ENCODE results near the gene GANAB. TPM values are rescaled to one million over a fixed set of nuclear protein-coding genes. Genes with fewer than 3 reads are reported as not detected.
A peak's percentile ranks its signal among the peaks of the same experiment; 100 is the strongest.

GANAB gene
- polyA plus RNA-seq, 3 donors: 99.7 to 116 (median 109) TPM

DNA sequence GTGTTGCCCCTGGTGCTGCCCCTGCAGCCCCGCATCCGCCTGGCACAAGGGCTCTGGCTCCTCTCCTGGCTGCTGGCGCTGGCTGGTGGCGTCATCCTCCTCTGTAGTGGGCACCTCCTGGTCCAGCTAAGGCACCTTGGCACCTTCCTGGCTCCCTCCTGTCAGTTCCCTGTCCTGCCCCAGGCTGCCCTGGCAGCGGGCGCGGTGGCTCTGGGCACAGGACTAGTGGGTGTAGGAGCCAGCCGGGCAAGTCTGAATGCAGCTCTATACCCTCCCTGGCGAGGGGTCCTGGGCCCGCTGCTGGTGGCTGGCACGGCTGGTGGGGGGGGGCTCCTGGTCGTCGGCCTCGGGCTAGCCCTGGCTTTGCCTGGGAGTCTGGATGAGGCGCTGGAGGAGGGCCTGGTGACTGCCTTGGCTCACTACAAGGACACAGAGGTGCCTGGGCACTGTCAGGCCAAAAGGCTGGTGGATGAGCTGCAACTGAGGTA, 33.1 kb downstream of the GANAB start:
- Histone ChIP-seq H3K4me3 (replicated peaks in 1 of 3; ENCODE audit: low read depth in 2 of 3, low read length in 3 of 3) (peak overlapping the region in 1 of 3 experiments; percentile 98), H3K27ac (ENCODE audit: low read depth in 1 of 2, low read length in 2 of 2) (peak overlapping the region; percentile 13 to 86), H2AFZ (ENCODE audit: insufficient read depth, low read depth, low read length, poor library complexity, severe bottlenecking) (peak overlapping the region; percentile 94), H3K9me3 (replicated peaks in 1 of 2; ENCODE audit: control insufficient read depth in 1 of 2, insufficient read depth in 1 of 2, low read length in 2 of 2) (no peaks in the 10 kb centered on the region), H3K4me1 (ENCODE audit: control insufficient read depth in 1 of 2, insufficient read depth in 2 of 2, low read length in 2 of 2) (peaks cover 19 to 28% of the 10 kb centered on the region in 2 donors), H3K9ac (ENCODE audit: insufficient read depth, low read length, poor library complexity, severe bottlenecking) (no peak overlapping the region), H3K79me2 (ENCODE audit: insufficient read depth, low read length) (peaks cover 16% of the 10 kb centered on the region), H3K27me3 (ENCODE audit: control insufficient read depth in 2 of 2, insufficient read depth in 2 of 2, low read length in 2 of 2) (no peaks in the 10 kb centered on the region), H4K20me1 (ENCODE audit: insufficient read depth, low read length) (no peaks in the 10 kb centered on the region), H3K4me2 (replicated peaks; ENCODE audit: extremely low read depth, low read length, poor library complexity, severe bottlenecking) (peak overlapping the region; percentile 91), H3K36me3 (replicated peaks in 1 of 2; ENCODE audit: control insufficient read depth in 1 of 2, insufficient read depth in 2 of 2, low read length in 2 of 2) (peaks cover 19 to 47% of the 10 kb centered on the region in 2 donors)
- DNase-seq: no peak
- TF ChIP-seq, protein P1, sequence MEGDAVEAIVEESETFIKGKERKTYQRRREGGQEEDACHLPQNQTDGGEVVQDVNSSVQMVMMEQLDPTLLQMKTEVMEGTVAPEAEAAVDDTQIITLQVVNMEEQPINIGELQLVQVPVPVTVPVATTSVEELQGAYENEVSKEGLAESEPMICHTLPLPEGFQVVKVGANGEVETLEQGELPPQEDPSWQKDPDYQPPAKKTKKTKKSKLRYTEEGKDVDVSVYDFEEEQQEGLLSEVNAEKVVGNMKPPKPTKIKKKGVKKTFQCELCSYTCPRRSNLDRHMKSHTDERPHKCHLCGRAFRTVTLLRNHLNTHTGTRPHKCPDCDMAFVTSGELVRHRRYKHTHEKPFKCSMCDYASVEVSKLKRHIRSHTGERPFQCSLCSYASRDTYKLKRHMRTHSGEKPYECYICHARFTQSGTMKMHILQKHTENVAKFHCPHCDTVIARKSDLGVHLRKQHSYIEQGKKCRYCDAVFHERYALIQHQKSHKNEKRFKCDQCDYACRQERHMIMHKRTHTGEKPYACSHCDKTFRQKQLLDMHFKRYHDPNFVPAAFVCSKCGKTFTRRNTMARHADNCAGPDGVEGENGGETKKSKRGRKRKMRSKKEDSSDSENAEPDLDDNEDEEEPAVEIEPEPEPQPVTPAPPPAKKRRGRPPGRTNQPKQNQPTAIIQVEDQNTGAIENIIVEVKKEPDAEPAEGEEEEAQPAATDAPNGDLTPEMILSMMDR (IDR thresholded peaks at IDR 0.05): no peak
- Mint-ChIP-seq H3K4me1 (peaks cover 24% of the 10 kb centered on the region), H3K27me3 (ENCODE audit: low read depth in 3 of 3) (peaks cover 0 to 2% (median 0%) of the 10 kb centered on the region in 3 donors), H3K27ac (peak overlapping the region in 6 of 7 donors; percentile 8 to 85 (median 62)), H3K9me3 (peaks cover 0 to 2% (median 0%) of the 10 kb centered on the region in 7 donors), H3K4me3 (peak overlapping the region in 1 of 2 donors; percentile 66), H3K36me3 (peaks cover 40 to 58% of the 10 kb centered on the region in 2 donors)
- 81% methylated on average over 14 of the region's 15 CpGs for WGBS (ENCODE audit: insufficient coverage)
- intact Hi-C loops (cut with micrococcal nuclease): loop anchor here in 1 of 2 donors (10.0 kb wide), 1 partner anchor 241 kb away; no protein-coding TSS in a partner anchor

DNA sequence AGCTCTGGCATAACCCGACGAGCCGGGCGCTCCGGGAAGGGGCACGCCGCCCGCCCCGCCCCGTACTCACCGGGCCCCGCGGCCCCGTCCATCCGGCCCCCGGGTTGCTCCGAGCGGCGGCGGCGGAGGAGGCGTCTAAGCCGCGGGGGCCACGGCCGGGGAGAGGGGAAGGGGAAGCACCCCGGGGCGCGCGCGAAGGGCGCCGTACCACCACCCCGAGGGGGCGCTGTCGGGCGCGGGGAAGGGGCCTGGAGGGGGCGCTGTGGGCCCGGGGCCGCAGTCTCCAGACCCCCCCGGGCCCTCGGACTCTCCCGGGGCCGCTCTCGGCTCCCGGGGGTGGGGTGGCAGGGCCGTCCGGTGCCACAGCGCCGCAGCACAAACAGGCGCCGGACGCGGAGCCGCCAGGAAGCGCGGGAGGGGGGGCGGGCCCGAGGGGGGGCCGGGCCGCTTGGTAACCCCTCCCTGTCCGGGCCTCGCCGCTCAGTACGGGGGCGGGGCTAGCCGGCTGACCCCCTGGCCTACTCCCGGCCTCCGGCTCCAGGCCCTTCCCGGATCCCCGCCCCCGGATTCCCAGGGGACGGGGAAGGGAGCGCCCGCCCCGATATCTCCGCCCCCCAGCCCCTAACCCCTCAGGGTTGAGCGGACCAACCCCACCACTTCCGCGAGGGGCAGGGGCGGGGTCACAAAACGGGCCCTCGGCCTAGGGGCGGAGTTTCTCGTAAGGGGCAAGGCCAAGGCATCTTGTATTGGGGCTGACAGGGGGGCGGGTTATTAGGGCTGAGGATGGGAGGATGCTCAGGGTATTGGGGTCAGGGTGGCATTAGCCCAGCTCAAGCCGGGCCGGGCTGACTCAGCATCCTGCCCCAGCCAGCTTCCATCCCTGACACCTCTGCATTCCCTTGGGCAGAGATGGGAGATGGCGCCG, 33.8 kb downstream of the GANAB start, which contains the start of the genes EML3 and ROM1:
EML3 (minus strand) TSS at position 410 of the 925 bp plus-strand sequence; CDS start at position 92, 318 bp downstream.
ROM1 (plus strand) TSS at position 892 of the 925 bp plus-strand sequence; CDS start at position 917, 25 bp downstream.
- peak within 1 kb of the TSS; percentile 80 to 96 (median 92) for H3K27ac Mint-ChIP-seq
- Histone ChIP-seq H3K27me3 (ENCODE audit: control insufficient read depth in 2 of 2, insufficient read depth in 2 of 2, low read length in 2 of 2) (no peaks in the 10 kb centered on the region), H3K79me2 (ENCODE audit: insufficient read depth, low read length) (peaks cover 16% of the 10 kb centered on the region), H3K9ac (ENCODE audit: insufficient read depth, low read length, poor library complexity, severe bottlenecking) (peak within 1 kb of the TSS; percentile 87), H3K9me3 (replicated peaks in 1 of 2; ENCODE audit: control insufficient read depth in 1 of 2, insufficient read depth in 1 of 2, low read length in 2 of 2) (no peaks in the 10 kb centered on the region), H3K27ac (ENCODE audit: low read depth in 1 of 2, low read length in 2 of 2) (peak within 1 kb of the TSS; percentile 67 to 86), H3K36me3 (replicated peaks in 1 of 2; ENCODE audit: control insufficient read depth in 1 of 2, insufficient read depth in 2 of 2, low read length in 2 of 2) (peaks cover 19 to 51% of the 10 kb centered on the region in 2 donors), H4K20me1 (ENCODE audit: insufficient read depth, low read length) (no peaks in the 10 kb centered on the region), H3K4me3 (replicated peaks in 1 of 3; ENCODE audit: low read depth in 2 of 3, low read length in 3 of 3) (peak within 1 kb of the TSS; percentile 61 to 98 (median 68)), H3K4me2 (replicated peaks; ENCODE audit: extremely low read depth, low read length, poor library complexity, severe bottlenecking) (peak within 1 kb of the TSS; percentile 91), H3K4me1 (ENCODE audit: control insufficient read depth in 1 of 2, insufficient read depth in 2 of 2, low read length in 2 of 2) (peaks cover 26 to 35% of the 10 kb centered on the region in 2 donors), H2AFZ (ENCODE audit: insufficient read depth, low read depth, low read length, poor library complexity, severe bottlenecking) (peak within 1 kb of the TSS; percentile 94)
- TF ChIP-seq, protein P1 (IDR thresholded peaks at IDR 0.05): peak; percentile 100
- peaks cover 0 to 2% (median 0%) of the 10 kb centered on the region in 3 donors for H3K27me3 Mint-ChIP-seq (ENCODE audit: low read depth in 3 of 3)
- H3K4me3 Mint-ChIP-seq: peak within 1 kb of the TSS; percentile 98 to 100
- H3K4me1 Mint-ChIP-seq: peaks cover 31% of the 10 kb centered on the region
- WGBS (ENCODE audit: insufficient coverage): 4% methylated on average over 54 of the region's 91 CpGs
- H3K36me3 Mint-ChIP-seq: peaks cover 47 to 54% of the 10 kb centered on the region in 2 donors
- DNase-seq: peak; percentile 68 to 83 (median 76)
- intact Hi-C loops (cut with micrococcal nuclease): loop anchor here in 1 of 2 donors (10.0 kb wide), 1 partner anchor 242 kb away; no protein-coding TSS in a partner anchor
- peaks cover 0 to 2% (median 0%) of the 10 kb centered on the region in 7 donors for H3K9me3 Mint-ChIP-seq
